Fibroblast of skin of right quadriceps (primary cell): Measurements from ENCODE around the gene ELK3.
"Not testable (repeated sequence)": the region's sequence is repeated elsewhere in the genome, so short reads cannot be mapped to it uniquely, and the experiment has no call there.

Experiments used
- DNase-seq: peaks from one replicate; pipeline ENCODE4 v3.0.0-alpha.2; 2013

The ELK3 gene

GRCh38 chr12:96315741-96316481 lies 121.7 kb downstream of the ELK3 start:
- not testable (repeated sequence) for DNase-seq

GRCh38 chr12:96317801-96318200 lies 123.6 kb downstream of the ELK3 start:
- not testable (repeated sequence) for DNase-seq
